ENCODE measurements around the gene KRTAP5-4.

The KRTAP5-4 gene

DNA sequence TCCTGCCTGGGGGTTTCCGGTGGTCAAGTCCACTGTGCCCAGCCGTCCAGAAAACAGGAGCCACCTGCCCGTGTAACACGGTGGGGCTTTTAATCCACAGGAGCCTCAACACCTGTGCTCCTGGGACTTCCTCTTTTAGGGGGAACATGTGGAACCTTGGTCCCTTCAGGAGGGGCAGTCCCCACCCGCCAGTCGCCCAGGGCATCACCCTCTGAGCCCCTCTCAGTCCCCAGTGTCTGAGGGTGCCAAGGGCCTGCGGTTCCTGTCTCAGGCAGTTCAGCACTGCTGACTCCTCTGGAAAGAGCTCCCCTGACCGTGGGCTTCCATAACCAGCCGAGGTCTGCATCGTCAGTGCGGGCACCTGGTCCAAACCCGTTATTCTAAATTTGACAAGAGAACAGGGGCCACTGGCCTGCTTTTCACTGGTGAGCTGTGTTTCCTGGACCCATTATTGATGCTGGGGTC lies 23.5 kb upstream of the KRTAP5-4 start:
- Histone ChIP-seq H4K20me1 (ENCODE audit: insufficient read depth) (no peaks in the 10 kb centered on the region), H3K36me3 (ENCODE audit: insufficient read depth) (no peaks in the 10 kb centered on the region), H3K4me3 (IDR thresholded peaks at IDR 0.05; ENCODE audit: insufficient read depth, low read depth, low read length) (no peak overlapping the region), H3K4me1 (ENCODE audit: low read depth, poor library complexity, severe bottlenecking) (no peaks in the 10 kb centered on the region), H2AFZ (ENCODE audit: low read depth) (no peak overlapping the region), H3K79me2 (ENCODE audit: insufficient read depth, low read depth) (no peaks in the 10 kb centered on the region), H3K4me2 (no peak overlapping the region), H3K27me3 (ENCODE audit: insufficient read depth, low read depth) (peaks cover 85% of the 10 kb centered on the region), H3K27ac (no peak overlapping the region), H3K9ac (no peak overlapping the region)
- TF ChIP-seq, protein P1, sequence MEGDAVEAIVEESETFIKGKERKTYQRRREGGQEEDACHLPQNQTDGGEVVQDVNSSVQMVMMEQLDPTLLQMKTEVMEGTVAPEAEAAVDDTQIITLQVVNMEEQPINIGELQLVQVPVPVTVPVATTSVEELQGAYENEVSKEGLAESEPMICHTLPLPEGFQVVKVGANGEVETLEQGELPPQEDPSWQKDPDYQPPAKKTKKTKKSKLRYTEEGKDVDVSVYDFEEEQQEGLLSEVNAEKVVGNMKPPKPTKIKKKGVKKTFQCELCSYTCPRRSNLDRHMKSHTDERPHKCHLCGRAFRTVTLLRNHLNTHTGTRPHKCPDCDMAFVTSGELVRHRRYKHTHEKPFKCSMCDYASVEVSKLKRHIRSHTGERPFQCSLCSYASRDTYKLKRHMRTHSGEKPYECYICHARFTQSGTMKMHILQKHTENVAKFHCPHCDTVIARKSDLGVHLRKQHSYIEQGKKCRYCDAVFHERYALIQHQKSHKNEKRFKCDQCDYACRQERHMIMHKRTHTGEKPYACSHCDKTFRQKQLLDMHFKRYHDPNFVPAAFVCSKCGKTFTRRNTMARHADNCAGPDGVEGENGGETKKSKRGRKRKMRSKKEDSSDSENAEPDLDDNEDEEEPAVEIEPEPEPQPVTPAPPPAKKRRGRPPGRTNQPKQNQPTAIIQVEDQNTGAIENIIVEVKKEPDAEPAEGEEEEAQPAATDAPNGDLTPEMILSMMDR (conservative IDR thresholded peaks at IDR 0.05; ENCODE audit: low read depth, low read length) = no peak

DNA sequence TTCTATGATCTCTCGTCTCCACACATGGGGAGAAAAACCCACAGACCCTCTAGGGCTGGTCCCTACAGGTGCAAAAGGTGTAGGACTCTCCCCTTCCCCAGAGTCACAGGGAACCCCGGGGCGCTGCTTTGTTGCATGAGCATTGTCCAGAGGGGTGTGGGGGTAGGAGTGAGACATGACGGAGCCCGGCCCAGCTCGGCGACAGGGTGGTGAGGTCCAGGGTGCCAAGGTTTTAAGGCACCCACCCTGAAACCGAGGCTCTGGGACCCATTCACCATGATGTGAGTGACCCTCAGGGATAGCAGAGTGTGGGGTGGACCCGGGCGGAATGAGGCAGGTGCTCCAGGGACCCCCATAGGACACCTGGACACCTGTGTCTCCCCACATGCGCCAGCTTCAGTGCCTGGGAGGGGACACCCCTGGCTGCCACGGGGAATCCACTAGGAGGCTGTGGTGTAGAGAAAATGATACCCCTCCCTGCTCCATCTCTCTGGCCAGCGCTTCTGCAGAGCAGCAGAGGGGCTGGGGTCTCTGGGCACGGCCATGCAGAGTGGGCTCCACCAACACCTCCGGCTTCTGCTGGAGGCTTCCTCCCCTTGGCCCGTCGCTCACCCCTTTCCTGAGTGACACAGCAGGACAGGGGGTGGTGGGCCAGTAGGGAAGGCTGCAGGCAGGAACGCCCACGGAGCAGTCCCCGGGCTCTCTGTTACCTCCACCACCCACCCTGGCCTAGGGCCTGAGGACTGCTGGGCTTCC lies 22.8 kb upstream of the KRTAP5-4 start:
- Histone ChIP-seq H3K27me3 (ENCODE audit: insufficient read depth, low read depth) (peaks cover 85% of the 10 kb centered on the region), H3K36me3 (ENCODE audit: insufficient read depth) (no peaks in the 10 kb centered on the region)
- TF ChIP-seq, protein P1 (conservative IDR thresholded peaks at IDR 0.05; ENCODE audit: low read depth, low read length) = no peak

DNA sequence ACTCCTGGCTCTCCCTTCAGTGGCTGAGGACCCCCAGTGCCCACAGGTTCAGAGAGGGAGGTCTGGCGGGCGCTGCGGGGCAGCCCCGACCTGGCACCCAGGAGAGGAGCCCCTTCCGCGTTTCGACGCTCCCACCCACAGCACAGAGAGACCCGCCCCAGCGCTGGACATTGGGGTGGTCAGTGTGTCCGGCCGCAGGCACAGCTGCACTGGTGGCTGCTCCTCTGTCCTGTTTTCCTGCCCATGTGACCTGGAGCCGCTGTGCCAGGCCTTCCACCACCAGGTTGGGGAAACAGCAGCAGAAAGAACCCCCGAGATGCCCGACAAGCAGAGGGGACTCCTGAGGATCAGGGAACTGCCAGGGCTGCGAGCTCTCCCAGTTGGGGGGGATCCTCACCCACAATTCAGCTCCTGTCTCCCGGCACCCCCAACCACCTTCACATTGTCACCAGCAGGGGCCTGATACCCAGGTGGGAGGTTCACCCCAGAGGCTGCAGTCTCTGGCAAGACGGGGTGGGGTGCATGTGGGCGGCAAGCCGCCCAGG lies 21.3 kb upstream of the KRTAP5-4 start:
- H3K27ac ChIP-seq = no peak overlapping the region
- TF ChIP-seq, protein P1 (conservative IDR thresholded peaks at IDR 0.05; ENCODE audit: low read depth, low read length) = no peak
- no peak overlapping the region for H2AFZ ChIP-seq (ENCODE audit: low read depth)
- H4K20me1 ChIP-seq (ENCODE audit: insufficient read depth) = no peaks in the 10 kb centered on the region
- H3K36me3 ChIP-seq (ENCODE audit: insufficient read depth) = no peaks in the 10 kb centered on the region
- peaks cover 86% of the 10 kb centered on the region for H3K27me3 ChIP-seq (ENCODE audit: insufficient read depth, low read depth)
- H3K4me2 ChIP-seq = no peak overlapping the region
- no peak overlapping the region for H3K9ac ChIP-seq
- H3K4me1 ChIP-seq (ENCODE audit: low read depth, poor library complexity, severe bottlenecking) = no peaks in the 10 kb centered on the region
- H3K79me2 ChIP-seq (ENCODE audit: insufficient read depth, low read depth) = no peaks in the 10 kb centered on the region
- H3K4me3 ChIP-seq (IDR thresholded peaks at IDR 0.05; ENCODE audit: insufficient read depth, low read depth, low read length) = no peak overlapping the region

More for the DNA sequence above, 22.8 kb upstream of the KRTAP5-4 start:
- H3K27ac ChIP-seq = no peak overlapping the region
- no peak overlapping the region for H2AFZ ChIP-seq (ENCODE audit: low read depth)
- H4K20me1 ChIP-seq (ENCODE audit: insufficient read depth) = no peaks in the 10 kb centered on the region
- no peak overlapping the region for H3K9ac ChIP-seq
- no peak overlapping the region for H3K4me3 ChIP-seq (IDR thresholded peaks at IDR 0.05; ENCODE audit: insufficient read depth, low read depth, low read length)
- H3K79me2 ChIP-seq (ENCODE audit: insufficient read depth, low read depth) = no peaks in the 10 kb centered on the region
- no peaks in the 10 kb centered on the region for H3K4me1 ChIP-seq (ENCODE audit: low read depth, poor library complexity, severe bottlenecking)
- no peak overlapping the region for H3K4me2 ChIP-seq

DNA sequence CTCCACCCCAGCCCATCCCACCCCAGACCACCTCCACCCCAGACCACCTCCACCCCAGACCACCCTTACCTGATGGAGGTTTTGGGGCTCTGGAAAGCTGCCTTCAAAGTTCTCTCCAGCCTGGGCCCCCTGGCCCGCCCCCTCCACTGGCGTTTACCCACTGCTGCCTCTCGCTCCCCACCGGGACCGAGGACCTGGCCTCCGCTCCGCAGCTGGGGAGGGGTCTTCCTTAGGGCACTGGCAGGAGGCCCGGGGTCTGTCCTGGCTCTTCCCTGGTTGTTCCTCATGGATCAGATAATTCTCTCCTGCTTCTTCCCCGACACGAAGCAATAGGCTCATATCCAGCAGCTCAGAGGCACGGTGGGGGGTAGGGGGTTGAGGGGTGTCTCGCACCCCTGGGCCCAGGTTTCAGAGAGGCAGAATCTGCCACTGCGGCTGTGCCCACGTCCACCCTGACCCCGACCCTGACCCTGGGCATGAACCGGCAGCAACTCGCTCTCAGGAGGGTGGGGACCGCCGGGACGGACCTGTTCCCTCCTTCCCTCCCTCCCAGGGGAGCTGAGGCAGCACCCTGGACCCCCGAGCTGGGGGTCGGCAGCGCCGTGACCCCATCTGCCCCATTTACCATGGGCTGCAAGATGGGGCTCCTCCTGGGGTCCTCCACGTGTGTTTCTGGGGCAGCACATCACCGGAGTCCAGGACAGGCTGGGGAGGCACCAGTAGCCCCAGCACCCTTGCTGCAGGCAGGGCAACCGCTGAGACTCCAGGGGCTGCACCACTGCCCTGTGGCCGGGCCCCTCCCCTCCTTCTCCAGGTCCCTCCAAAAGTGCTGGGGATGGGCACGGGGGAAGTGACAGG lies 20.6 kb upstream of the KRTAP5-4 start:
- no peak overlapping the region for H3K27ac ChIP-seq
- H3K36me3 ChIP-seq (ENCODE audit: insufficient read depth) = no peaks in the 10 kb centered on the region
- no peaks in the 10 kb centered on the region for H3K79me2 ChIP-seq (ENCODE audit: insufficient read depth, low read depth)
- no peak overlapping the region for H3K4me2 ChIP-seq
- H3K27me3 ChIP-seq (ENCODE audit: insufficient read depth, low read depth) = peaks cover 88% of the 10 kb centered on the region
- H3K4me1 ChIP-seq (ENCODE audit: low read depth, poor library complexity, severe bottlenecking) = peaks cover 3% of the 10 kb centered on the region
- no peak overlapping the region for H3K4me3 ChIP-seq (IDR thresholded peaks at IDR 0.05; ENCODE audit: insufficient read depth, low read depth, low read length)
- TF ChIP-seq, protein P1 (conservative IDR thresholded peaks at IDR 0.05; ENCODE audit: low read depth, low read length) = no peak
- H4K20me1 ChIP-seq (ENCODE audit: insufficient read depth) = no peaks in the 10 kb centered on the region
- H2AFZ ChIP-seq (ENCODE audit: low read depth) = no peak overlapping the region
- H3K9ac ChIP-seq = no peak overlapping the region

Data from KMS-11 (cell line).